Urinary bladder (tissue), 4 donors: ENCODE measurements around the gene POLR2H. TPM values are rescaled to one million over a fixed set of nuclear protein-coding genes. Genes with fewer than 3 reads are reported as not detected.

Experiments
- DNase-seq: peaks from one replicate; pipeline ENCODE4 v3.0.0-alpha.2; 2015; ENCODE audit errors: extremely low spot score
- H3K27ac ChIP-seq: one replicate; pipeline ENCODE4 v1.5.1; 2013; ENCODE audit warnings: low read depth, mild to moderate bottlenecking, moderate library complexity
- H3K36me3 ChIP-seq: one replicate; pipeline ENCODE4 v1.6.1; 2013; ENCODE audit warnings: mild to moderate bottlenecking, moderate library complexity; ENCODE audit not compliant: insufficient read depth
- H3K4me1 ChIP-seq: one replicate; pipeline ENCODE4 v1.6.1; 2013; ENCODE audit warnings: mild to moderate bottlenecking, moderate library complexity; ENCODE audit not compliant: insufficient read depth
- H3K4me3 ChIP-seq: one replicate; pipeline ENCODE4 v1.5.1; 2013; ENCODE audit warnings: low read depth, low read length
- WGBS: extraction: QIAGEN DNeasy Blood & Tissue Kit; methylation state at CpG from one replicate; pipeline ENCODE4 v1.1.7; 2013; 5-methylcytosine and 5-hydroxymethylcytosine counted together
- polyA plus RNA-seq: library from polyadenylated mRNA; stranded (reverse); fragments of 200-250 nt; gene quantifications from one replicate; pipeline ENCODE4 v1.2.3, GENCODE V29; 2013
- total RNA-seq: library from RNA; depleted of rRNA; stranded (reverse); fragments of >200 nt; gene quantifications from one replicate; pipeline ENCODE4 v1.2.3, GENCODE V29; 2014
- donor health status: healthy with polysubstance abuse.
- donor health status: healthy.

Gene POLR2H
- total and polyA plus RNA-seq, 2 donors, result 45.9 to 59.7 TPM

GRCh38 chr3:184388164-184388935, 26.8 kb downstream of the POLR2H start:
- WGBS, result 84% methylated on average over 8 of the region's 8 CpGs
- DNase-seq, result no peak
- H3K4me1 ChIP-seq, result no peaks in the 10 kb centered on the region
- no peak overlapping the region for H3K4me3 ChIP-seq
- H3K27ac ChIP-seq, result no peak overlapping the region
- no peaks in the 10 kb centered on the region for H3K36me3 ChIP-seq

- Histone ChIP-seq H3K27ac (no peak overlapping the region), H3K4me3 (no peak overlapping the region), H3K4me1 (no peaks in the 10 kb centered on the region), H3K36me3 (no peaks in the 10 kb centered on the region)
- no peak for DNase-seq
- WGBS, result 84% methylated on average over 8 of the region's 8 CpGs
These were observed 27.4 kb downstream of the POLR2H start for GRCh38 chr3:184388936-184389230.

DNA sequence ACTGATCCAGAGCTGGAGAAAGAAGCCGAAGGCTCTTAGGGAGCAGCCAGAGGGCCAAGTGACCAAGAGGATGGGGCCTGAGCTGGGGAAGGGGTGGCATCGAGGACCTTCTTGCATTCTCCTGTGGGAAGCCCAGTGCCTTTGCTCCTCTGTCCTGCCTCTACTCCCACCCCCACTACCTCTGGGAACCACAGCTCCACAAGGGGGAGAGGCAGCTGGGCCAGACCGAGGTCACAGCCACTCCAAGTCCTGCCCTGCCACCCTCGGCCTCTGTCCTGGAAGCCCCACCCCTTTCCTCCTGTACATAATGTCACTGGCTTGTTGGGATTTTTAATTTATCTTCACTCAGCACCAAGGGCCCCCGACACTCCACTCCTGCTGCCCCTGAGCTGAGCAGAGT, 27.9 kb downstream of the POLR2H start:
- Histone ChIP-seq H3K36me3 (no peaks in the 10 kb centered on the region), H3K4me1 (no peaks in the 10 kb centered on the region), H3K4me3 (no peak overlapping the region), H3K27ac (no peak overlapping the region)
- DNase-seq, result no peak
- 66% methylated on average over 5 of the region's 5 CpGs for WGBS

- no peaks in the 10 kb centered on the region for H3K36me3 ChIP-seq
- no peak for DNase-seq
- H3K4me3 ChIP-seq, result no peak overlapping the region
- no peak overlapping the region for H3K27ac ChIP-seq
- 92% methylated on average over 5 of the region's 5 CpGs for WGBS
- no peaks in the 10 kb centered on the region for H3K4me1 ChIP-seq
These were observed 28.5 kb downstream of the POLR2H start for GRCh38 chr3:184389935-184390528.

- DNase-seq, result no peak
These were observed 29.8 kb downstream of the POLR2H start for GRCh38 chr3:184391266-184391665.

GRCh38 chr3:184395320-184395660, 33.8 kb downstream of the POLR2H start:
- WGBS, result 77% methylated on average over 5 of the region's 5 CpGs
- DNase-seq, result no peak
- no peaks in the 10 kb centered on the region for H3K36me3 ChIP-seq
- no peaks in the 10 kb centered on the region for H3K4me1 ChIP-seq
- no peak overlapping the region for H3K27ac ChIP-seq
- H3K4me3 ChIP-seq, result no peak overlapping the region

More at GRCh38 chr3:184391266-184391665, 29.8 kb downstream of the POLR2H start:
- no peak overlapping the region for H3K27ac ChIP-seq
- no peak overlapping the region for H3K4me3 ChIP-seq
- no peaks in the 10 kb centered on the region for H3K4me1 ChIP-seq
- whole genome bisulfite sequencing, result 78% methylated on average over 3 of the region's 3 CpGs
- H3K36me3 ChIP-seq, result no peaks in the 10 kb centered on the region

- no peak overlapping the region for H3K27ac ChIP-seq
- 9% methylated on average over 9 of the region's 9 CpGs for WGBS
- peak; percentile 52 for DNase-seq
- H3K36me3 ChIP-seq, result no peaks in the 10 kb centered on the region
- H3K4me3 ChIP-seq, result no peak overlapping the region
- H3K4me1 ChIP-seq, result no peaks in the 10 kb centered on the region
These were observed 37.9 kb downstream of the POLR2H start for GRCh38 chr3:184399410-184399809.

DNA sequence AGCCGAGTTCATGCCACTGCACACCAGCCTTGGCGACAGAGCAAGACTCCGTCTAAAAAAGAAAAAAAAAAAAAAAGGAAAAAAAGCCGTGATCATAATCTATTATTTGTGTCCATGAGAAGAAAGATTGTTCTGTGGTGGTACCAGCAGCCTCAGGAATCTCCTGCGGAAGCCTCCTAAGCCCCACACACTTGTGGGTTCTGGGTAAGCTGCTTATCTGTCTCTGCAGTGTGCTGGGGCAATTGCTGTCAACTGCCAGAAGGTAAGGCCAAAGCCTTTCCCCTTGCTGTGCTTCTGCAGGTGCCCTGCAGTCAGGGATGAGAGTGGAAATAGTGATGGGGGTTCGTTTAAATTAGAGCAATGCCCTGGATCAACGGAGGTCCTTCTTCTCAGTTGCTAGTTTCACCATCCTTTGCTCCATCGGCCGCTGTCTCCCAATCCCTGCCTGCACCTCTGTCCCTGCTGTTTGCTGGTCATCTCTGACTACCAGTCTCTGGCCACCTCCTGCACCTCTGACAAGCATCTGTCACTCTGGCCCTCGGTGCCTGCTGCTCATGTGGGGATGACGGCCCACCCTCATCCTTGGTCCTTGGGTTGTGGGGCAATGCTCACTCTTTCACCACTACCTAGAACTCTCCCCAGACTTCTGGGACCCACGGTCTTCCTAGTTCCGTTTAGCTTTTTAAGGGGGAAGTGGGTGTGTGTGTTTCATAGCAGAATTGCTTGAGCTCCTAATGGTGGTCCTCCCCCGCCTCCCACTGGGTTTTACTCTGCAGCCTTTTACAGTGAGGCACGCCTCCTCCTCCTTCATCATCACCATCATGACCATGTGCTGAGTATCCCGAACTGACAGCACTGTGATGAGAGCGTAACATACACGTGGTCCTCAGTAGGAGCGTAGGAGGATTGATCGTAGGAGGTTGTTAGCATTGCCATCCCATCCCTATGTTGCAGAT, 43.8 kb downstream of the POLR2H start:
- Histone ChIP-seq H3K27ac (no peak overlapping the region), H3K4me3 (no peak overlapping the region), H3K36me3 (no peaks in the 10 kb centered on the region), H3K4me1 (no peaks in the 10 kb centered on the region)
- no peak for DNase-seq
- WGBS, result 74% methylated on average over 20 of the region's 20 CpGs

DNA sequence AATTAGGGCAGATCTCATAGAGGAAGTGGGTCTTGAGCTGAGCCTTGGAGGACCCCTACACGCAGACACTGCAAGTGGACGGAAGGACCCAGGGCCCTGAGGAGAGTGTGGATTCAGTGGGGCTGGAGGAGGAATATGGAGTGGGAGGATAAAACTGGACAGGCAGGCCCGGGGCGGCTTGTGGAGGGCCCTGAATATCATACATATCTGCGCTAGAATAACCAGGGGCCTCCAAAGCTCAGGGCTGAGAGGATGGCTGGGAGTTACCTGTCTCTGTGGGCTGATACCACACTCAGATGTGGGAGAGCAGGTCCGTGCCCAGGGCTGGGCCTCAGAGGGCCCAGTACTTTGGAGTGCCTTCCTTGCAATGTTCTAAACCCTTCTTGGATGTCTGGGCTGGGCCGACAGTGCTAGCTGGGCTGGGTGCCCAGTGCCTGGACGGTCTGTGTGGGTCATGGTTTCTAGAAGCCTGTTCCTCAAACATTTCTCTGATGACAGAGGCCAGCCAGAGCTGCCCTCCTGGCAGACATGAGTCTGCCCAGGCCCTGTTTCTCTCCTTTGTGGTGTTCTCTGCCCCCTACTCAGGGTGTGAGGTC, 47.9 kb downstream of the POLR2H start:
- H3K4me1 ChIP-seq, result no peaks in the 10 kb centered on the region
- DNase-seq, result no peak
- WGBS, result 81% methylated on average over 8 of the region's 8 CpGs
- no peaks in the 10 kb centered on the region for H3K36me3 ChIP-seq
- H3K27ac ChIP-seq, result no peak overlapping the region
- H3K4me3 ChIP-seq, result no peak overlapping the region

- WGBS, result 78% methylated on average over 12 of the region's 12 CpGs
- DNase-seq, result no peak
- H3K27ac ChIP-seq, result no peak overlapping the region
- H3K4me1 ChIP-seq, result no peaks in the 10 kb centered on the region
- no peak overlapping the region for H3K4me3 ChIP-seq
- H3K36me3 ChIP-seq, result no peaks in the 10 kb centered on the region
These were observed 48.5 kb downstream of the POLR2H start for GRCh38 chr3:184409946-184410500.

DNA sequence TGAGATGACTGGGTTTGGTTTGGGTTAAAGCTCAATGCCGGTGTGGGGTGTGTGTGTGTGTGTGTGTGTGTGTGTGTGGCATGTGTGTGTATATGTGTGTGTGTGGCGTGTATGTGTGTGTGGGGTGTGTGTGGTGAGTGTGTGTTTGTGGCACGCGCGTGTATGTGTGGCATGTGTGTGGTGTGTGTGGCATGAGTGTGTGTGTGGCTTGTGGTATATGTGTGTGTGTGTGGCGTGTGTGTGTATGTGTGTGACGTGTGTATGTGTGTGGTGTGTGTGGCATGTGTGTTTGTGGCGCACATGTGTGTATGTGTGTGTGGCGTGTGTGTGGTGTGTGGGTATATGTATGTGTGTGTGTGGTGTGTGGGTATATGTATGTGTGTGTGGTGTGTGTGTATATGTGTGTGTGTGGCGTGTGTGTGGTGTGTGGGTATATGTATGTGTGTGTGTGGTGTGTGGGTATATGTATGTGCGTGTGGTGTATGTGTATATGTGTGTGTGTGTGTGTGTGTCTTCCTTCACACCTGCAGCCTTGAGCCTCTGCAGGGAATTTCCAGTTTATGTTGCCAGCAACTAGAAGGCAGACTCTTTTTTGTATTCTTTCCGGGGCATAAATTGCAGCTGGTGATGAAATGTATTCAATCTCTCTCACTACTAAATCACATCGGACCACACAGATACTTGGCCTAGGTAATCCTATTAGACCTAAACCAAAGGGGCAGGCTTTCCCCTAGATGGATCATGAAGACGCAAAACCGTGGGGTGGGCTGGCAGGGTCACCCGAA, 53.1 kb downstream of the POLR2H start:
- no peak for DNase-seq
- H3K4me1 ChIP-seq, result no peaks in the 10 kb centered on the region
- 80% methylated on average over 16 of the region's 16 CpGs for WGBS

GRCh38 chr3:184415203-184415490, 53.6 kb downstream of the POLR2H start:
- DNase-seq, result no peak
- no peaks in the 10 kb centered on the region for H3K4me1 ChIP-seq
- 62% methylated on average over 4 of the region's 4 CpGs for WGBS
- H3K27ac ChIP-seq, result no peak overlapping the region
- H3K36me3 ChIP-seq, result no peaks in the 10 kb centered on the region
- no peak overlapping the region for H3K4me3 ChIP-seq

More for the DNA sequence above, 53.1 kb downstream of the POLR2H start:
- Histone ChIP-seq H3K27ac (no peak overlapping the region), H3K36me3 (no peaks in the 10 kb centered on the region), H3K4me3 (no peak overlapping the region)
